ENCODE measurements around the gene PARD3. TPM values are rescaled to one million over a fixed set of nuclear protein-coding genes. Genes with fewer than 3 reads are reported as not detected.

The PARD3 gene
- total and polyA plus RNA-seq, 8 donors: 25.6 to 54.5 (median 47.8) TPM

DNA sequence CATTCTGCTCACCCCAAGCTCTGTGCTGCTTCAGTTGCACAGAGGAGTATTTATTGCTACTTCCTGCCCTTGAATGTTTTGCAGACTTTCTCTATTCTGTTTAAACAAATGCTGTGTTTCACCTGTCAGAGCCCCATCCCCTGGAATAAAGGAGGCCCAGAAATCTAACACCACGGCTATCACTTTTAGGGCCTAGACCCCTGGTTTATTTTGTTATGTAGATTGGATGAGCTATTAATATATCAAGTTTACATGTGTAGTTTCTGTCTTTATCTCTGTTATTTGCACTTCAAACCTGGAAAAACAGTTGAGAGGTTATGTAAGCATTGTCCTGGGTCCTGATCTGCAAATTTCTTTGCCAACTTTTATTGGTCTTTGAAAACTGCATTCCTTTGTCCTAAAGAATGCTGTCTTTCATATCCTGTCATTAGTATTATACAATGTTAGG, 630.1 kb downstream of the PARD3 start:
- DNase-seq: no peak
- intact Hi-C loops (cut with DNase I): no loop called here
- H3K9me3 ChIP-seq: no peaks in the 10 kb centered on the region
- TF ChIP-seq, protein P1, sequence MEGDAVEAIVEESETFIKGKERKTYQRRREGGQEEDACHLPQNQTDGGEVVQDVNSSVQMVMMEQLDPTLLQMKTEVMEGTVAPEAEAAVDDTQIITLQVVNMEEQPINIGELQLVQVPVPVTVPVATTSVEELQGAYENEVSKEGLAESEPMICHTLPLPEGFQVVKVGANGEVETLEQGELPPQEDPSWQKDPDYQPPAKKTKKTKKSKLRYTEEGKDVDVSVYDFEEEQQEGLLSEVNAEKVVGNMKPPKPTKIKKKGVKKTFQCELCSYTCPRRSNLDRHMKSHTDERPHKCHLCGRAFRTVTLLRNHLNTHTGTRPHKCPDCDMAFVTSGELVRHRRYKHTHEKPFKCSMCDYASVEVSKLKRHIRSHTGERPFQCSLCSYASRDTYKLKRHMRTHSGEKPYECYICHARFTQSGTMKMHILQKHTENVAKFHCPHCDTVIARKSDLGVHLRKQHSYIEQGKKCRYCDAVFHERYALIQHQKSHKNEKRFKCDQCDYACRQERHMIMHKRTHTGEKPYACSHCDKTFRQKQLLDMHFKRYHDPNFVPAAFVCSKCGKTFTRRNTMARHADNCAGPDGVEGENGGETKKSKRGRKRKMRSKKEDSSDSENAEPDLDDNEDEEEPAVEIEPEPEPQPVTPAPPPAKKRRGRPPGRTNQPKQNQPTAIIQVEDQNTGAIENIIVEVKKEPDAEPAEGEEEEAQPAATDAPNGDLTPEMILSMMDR (IDR thresholded peaks at IDR 0.05): no peak
- no peak overlapping the region for H3K4me3 ChIP-seq
- no peaks in the 10 kb centered on the region for H3K36me3 ChIP-seq
- no peaks in the 10 kb centered on the region for H3K27me3 ChIP-seq
- peaks cover 0 to 8% of the 10 kb centered on the region in 2 donors for H3K4me1 ChIP-seq
- no peak overlapping the region for H3K27ac ChIP-seq
- ATAC-seq: no peak

DNA sequence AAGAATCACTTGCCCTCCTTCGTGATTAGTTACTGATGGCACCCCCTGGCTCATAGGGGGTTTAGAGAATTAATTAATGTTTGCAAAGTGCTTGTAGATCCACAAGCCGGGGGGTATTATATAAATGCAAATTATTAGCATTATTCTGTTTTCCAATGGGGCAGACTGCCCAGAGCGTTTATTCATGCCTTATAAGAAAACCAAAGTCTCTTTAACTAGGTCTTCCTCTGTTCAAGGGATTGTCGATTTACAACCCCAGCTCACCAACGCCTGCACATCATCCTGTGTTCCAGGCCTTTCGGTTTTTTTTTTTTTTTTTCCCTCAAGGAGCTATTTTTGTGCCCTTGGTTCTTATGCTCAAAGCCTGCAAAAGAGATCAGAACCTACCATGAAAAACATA, 630.7 kb downstream of the PARD3 start:
- ATAC-seq: no peak
- Histone ChIP-seq H3K36me3 (no peaks in the 10 kb centered on the region), H3K4me3 (no peak overlapping the region), H3K27me3 (no peaks in the 10 kb centered on the region), H3K27ac (no peak overlapping the region), H3K9me3 (no peaks in the 10 kb centered on the region), H3K4me1 (peaks cover 0 to 8% of the 10 kb centered on the region in 2 donors)
- no peak for DNase-seq
- TF ChIP-seq, protein P1 (IDR thresholded peaks at IDR 0.05): no peak
- intact Hi-C loops (cut with DNase I): no loop called here

DNA sequence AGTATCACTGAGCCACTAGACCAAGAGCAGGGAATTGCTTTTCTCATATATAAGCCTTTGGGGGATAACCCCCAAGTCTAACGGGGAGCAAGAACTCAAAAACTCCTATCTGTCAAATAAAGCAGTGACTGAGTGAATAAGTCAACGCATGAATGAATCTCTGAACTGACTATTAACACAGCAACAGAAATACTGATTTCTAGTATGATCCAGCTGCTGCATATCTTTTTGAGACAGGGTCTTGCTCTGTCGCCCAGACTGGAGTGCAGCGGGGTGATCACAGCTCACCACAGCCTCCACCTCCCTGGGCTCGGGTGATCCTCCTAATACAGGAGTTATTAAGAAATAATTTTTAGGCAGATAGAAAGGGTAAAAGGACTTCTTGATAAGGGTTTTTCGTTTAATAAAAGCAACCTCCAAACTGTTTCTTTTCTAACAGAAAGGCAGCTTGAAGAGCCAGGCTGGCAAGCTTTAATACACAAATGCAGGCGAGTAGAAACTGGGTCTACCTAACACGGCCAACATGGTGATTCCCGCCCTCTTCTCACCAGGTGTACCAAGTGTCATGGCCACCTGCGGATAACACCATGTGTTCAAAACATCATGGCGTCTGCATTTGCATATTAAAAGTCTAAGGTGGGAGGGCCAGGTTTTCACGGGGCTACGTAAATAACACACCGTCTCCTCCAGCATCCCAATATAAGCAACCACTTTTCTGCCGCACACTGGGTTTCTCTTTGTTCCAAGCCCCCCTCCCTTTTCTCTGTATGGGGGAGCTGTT, 631.9 kb downstream of the PARD3 start:
- TF ChIP-seq, protein P1 (IDR thresholded peaks at IDR 0.05): no peak
- Histone ChIP-seq H3K4me3 (no peak overlapping the region), H3K36me3 (no peaks in the 10 kb centered on the region), H3K4me1 (peaks cover 0 to 8% of the 10 kb centered on the region in 2 donors), H3K27ac (no peak overlapping the region), H3K9me3 (no peaks in the 10 kb centered on the region), H3K27me3 (no peaks in the 10 kb centered on the region)
- DNase-seq (no peak), ATAC-seq (no peak)
- intact Hi-C loops (cut with DNase I): no loop called here

DNA sequence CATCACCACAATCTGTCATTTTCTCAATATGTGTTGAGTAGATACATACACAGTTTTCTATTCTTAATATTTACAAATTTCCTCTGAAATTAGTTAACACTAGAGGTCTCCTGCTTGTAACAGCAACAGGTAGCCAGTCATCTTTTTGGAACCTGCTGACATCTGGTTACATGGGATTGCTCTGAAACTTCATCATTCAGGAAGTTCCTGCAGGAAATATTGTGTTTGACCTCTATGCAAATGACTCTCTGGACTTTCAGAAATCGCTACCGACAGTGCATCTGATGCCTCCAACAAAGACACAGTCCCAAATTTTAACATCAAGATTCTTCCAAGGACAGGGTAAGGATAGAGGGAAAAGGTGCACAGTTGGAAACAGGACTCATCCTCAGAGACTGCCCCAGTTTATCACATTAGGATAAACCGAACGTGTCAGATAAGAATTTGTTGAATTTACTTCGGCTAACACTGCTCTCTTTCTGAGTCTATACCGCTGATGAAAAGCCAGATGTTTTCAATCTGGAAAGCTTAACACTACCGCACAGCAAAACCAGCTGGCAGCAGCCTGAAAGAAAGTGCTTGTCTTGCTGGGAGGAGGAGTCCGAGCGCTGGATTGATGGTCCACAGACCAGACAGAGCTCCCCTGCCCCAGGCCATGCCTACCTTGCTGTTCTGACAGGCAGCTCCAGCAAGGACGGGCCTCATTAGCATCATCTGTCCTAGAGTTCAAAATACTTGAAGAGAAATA, 633.4 kb downstream of the PARD3 start:
- H3K4me3 ChIP-seq: no peak overlapping the region
- H3K36me3 ChIP-seq: no peaks in the 10 kb centered on the region
- DNase-seq: peak in 2 of 4 donors; percentile 78 to 84
- no peaks in the 10 kb centered on the region for H3K9me3 ChIP-seq
- TF ChIP-seq, protein P1 (IDR thresholded peaks at IDR 0.05): no peak
- intact Hi-C loops (cut with DNase I): no loop called here
- no peaks in the 10 kb centered on the region for H3K27me3 ChIP-seq
- H3K27ac ChIP-seq: no peak overlapping the region
- ATAC-seq: no peak
- H3K4me1 ChIP-seq: peaks cover 0 to 8% of the 10 kb centered on the region in 2 donors

DNA sequence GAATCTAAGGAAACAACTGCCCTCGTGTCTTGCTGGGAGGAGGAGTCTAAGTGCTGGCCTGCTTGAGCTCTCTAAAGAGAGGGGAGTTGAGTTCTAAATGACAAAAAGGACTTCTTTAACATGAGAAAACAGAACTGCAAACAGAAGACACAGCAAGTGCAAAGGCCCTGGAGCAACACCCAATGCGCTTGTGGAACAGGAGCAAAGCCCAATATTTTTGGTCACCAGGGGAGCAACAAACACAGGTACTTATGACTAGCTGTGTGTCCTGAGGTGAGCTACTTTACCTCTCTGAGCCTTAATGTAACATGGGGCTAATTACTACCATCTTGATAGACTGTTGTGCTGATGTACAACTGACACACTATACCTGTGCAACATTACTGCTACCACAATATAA, 634.3 kb downstream of the PARD3 start:
- Histone ChIP-seq H3K4me1 (no peaks in the 10 kb centered on the region), H3K27me3 (no peaks in the 10 kb centered on the region), H3K9me3 (no peaks in the 10 kb centered on the region), H3K36me3 (no peaks in the 10 kb centered on the region), H3K27ac (no peak overlapping the region), H3K4me3 (no peak overlapping the region)
- ATAC-seq (no peak), DNase-seq (no peak)
- TF ChIP-seq, protein P1 (IDR thresholded peaks at IDR 0.05): no peak
- intact Hi-C loops (cut with DNase I): no loop called here
